ENCODE measurements around the gene TNFAIP8L1. TPM values are rescaled to one million over a fixed set of nuclear protein-coding genes. Genes with fewer than 3 reads are reported as not detected.

The TNFAIP8L1 gene
- total RNA-seq, 4 donors from 2014 or later = 1.5 to 7.0 (median 2.1) TPM

DNA sequence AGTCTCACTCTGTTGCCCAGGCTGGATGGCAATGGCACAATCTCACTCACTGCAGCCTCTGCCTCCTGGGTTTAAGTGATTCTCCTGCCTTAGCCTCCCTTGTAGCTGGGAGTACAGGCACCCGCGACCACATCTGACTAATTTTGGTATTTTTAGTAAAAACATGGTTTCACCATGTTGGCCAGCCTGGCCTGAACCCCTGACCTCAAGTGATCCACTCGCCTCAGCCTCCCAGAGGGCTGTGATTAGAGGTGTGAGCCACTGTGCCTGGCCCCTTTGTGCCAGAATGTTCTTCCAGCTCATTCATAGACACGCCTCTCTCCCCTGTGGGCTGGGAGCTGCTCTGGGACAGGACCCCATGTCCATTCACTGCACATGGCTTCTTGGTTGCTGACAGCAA is 21.7 kb downstream of the TNFAIP8L1 start:
- TF ChIP-seq, protein P1, sequence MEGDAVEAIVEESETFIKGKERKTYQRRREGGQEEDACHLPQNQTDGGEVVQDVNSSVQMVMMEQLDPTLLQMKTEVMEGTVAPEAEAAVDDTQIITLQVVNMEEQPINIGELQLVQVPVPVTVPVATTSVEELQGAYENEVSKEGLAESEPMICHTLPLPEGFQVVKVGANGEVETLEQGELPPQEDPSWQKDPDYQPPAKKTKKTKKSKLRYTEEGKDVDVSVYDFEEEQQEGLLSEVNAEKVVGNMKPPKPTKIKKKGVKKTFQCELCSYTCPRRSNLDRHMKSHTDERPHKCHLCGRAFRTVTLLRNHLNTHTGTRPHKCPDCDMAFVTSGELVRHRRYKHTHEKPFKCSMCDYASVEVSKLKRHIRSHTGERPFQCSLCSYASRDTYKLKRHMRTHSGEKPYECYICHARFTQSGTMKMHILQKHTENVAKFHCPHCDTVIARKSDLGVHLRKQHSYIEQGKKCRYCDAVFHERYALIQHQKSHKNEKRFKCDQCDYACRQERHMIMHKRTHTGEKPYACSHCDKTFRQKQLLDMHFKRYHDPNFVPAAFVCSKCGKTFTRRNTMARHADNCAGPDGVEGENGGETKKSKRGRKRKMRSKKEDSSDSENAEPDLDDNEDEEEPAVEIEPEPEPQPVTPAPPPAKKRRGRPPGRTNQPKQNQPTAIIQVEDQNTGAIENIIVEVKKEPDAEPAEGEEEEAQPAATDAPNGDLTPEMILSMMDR (IDR thresholded peaks at IDR 0.05; ENCODE audit: low read depth) = no peak

DNA sequence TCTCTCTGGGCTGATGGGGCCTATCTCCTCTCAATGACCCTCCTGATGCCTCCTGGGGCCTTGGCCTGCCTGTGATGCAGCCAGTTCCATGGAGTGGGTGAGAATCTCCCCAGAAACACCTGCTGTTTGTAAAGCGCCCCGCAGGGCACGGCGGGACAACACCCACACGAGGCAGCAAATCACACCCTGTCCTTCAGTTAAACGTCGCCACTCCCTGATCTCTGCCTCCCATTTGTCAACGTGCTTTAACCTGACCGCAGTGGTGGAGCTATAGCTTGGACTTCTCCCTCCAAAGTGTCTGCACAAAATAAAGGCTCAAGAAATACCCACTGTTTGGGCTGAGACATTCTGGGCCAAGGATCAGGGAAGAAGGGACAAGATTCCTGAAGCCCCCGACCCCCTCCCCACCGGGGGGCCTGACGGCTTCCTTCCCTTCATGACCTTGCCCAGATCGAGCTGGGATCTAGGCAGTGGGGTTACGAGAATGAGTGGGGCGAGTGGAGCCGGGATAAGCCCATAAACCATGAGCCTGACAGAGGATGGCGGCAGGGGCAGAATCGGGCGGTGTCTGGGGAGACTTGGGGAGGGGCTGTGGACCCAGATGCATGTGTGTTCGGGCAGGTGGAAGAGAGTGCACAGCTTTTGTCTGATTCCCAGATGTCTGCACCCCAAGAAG is 22.8 kb downstream of the TNFAIP8L1 start:
- TF ChIP-seq, protein P1 (IDR thresholded peaks at IDR 0.05; ENCODE audit: low read depth) = no peak

GRCh38 chr19:4662812-4663211 is 23.5 kb downstream of the TNFAIP8L1 start:
- TF ChIP-seq, protein P1 (IDR thresholded peaks at IDR 0.05; ENCODE audit: low read depth) = no peak

GRCh38 chr19:4664642-4665041 is 25.3 kb downstream of the TNFAIP8L1 start:
- TF ChIP-seq, protein P1 (IDR thresholded peaks at IDR 0.05; ENCODE audit: low read depth) = no peak

DNA sequence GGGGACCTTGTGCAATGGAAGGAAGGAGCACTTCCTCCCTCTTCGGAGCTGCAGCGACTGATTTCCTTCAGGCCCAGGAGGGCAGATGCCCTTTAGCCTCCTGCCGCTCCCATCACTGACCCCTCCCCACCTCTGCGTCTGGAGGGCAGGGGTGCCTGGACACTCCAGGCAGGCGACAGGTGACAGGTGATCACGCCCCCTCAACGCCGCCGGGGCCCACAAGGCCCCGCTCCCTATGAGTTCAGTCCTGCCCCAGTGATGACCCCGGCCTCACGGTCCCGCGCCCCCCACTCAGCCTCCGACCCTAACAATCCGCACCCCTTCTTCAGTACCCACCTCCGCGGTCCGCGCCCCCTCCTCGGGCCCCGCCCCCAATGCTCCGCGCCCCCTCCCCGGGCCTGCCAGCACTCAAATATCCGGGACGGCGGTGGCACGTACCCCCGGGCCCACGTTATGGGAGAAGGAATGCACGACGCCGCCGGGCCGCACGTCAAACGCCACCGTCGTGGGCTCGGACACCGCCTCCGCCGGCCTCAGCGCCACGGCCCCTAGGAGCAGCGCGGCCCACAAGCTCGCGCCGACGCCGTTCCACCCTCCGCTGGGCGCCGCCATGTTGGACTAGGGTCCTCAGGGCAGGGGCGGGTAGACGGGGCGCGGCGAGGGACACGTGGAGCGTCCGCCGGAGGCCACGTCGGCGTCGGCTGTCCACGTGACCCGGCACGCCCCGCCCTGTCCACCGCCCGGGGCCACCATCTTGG is 30.6 kb downstream of the TNFAIP8L1 start, which contains the start of gene MYDGF:
TSS of gene MYDGF (minus strand) at position 620 of the 758 bp plus-strand sequence. CDS start at position 612, 8 bp downstream.
- TF ChIP-seq, protein P1 (IDR thresholded peaks at IDR 0.05; ENCODE audit: low read depth) = no peak

- TF ChIP-seq, protein P1 (IDR thresholded peaks at IDR 0.05; ENCODE audit: low read depth) = no peak
Observed at GRCh38 chr19:4671185-4671851, 32.0 kb downstream of the TNFAIP8L1 start.

GRCh38 chr19:4673216-4673615 is 33.9 kb downstream of the TNFAIP8L1 start:
- TF ChIP-seq, protein P1 (IDR thresholded peaks at IDR 0.05; ENCODE audit: low read depth) = no peak

All from subcutaneous adipose tissue (tissue), 4 donors.